ENCODE results near the gene C11orf52. TPM values are rescaled to one million over a fixed set of nuclear protein-coding genes. Genes with fewer than 3 reads are reported as not detected.

C11orf52 gene
- total and polyA plus RNA-seq, 4 donors = 4.2 to 10.9 (median 7.4) TPM

DNA sequence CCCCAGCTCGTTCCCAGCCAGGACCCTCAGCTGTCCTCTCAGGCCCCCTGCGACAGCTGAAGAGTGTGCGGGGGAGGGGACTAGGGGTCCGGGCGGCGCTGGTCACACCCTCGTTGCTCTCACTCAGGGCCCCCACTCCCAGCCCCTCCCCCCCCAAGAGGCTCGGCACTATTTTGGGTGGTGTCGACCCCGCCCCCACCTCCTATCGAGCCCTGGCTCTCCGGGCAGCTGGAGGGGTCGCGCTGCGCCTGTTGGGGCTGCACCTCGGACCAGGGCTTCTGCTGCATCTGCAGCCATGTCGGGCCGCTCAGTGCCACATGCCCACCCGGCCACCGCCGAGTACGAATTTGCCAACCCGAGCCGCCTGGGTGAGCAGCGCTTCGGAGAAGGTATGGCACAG is 6.2 kb upstream of the C11orf52 start, which contains the start of gene HSPB2:
HSPB2 (plus strand) TSS at position 200 of the 400 bp plus-strand sequence; CDS start at position 296, 96 bp downstream.
- H3K36me3 ChIP-seq (ENCODE audit: control insufficient read depth in 4 of 4, insufficient read depth in 3 of 4, low read depth in 1 of 4, low read length in 3 of 4) = no peaks in the 10 kb centered on the region
- no peaks in the 10 kb centered on the region for H3K4me1 ChIP-seq (ENCODE audit: control insufficient read depth in 4 of 4, insufficient read depth in 4 of 4, low read length in 3 of 4)
- peak within 1 kb of the TSS in 1 of 3 donors; percentile 11 for H3K4me3 ChIP-seq (ENCODE audit: low read depth in 1 of 3, low read length in 3 of 3)
- H3K27ac ChIP-seq (ENCODE audit: low read depth in 1 of 2, low read length in 2 of 2) = peak within 1 kb of the TSS; percentile 50 to 74
- H3K9me3 ChIP-seq (ENCODE audit: control insufficient read depth in 4 of 4, low read length in 3 of 4) = no peaks in the 10 kb centered on the region
- H3K9ac ChIP-seq (ENCODE audit: low read depth in 1 of 2, low read length in 2 of 2) = no peak within 1 kb of the TSS
- WGBS = 29% methylated on average over 26 of the region's 26 CpGs
- no peaks in the 10 kb centered on the region for H3K27me3 ChIP-seq (ENCODE audit: control insufficient read depth in 4 of 4, insufficient read depth in 4 of 4, low read length in 3 of 4)
- TF ChIP-seq NR2F2 (IDR thresholded peaks at IDR 0.05) (no peak), YY1 (IDR thresholded peaks at IDR 0.05) (no peak), JUND (IDR thresholded peaks at IDR 0.05) (no peak), SP1 (IDR thresholded peaks at IDR 0.05) (no peak), CTCF (IDR thresholded peaks at IDR 0.05; ENCODE audit: low read depth, low read length, missing input control) (no peak), REST (IDR thresholded peaks at IDR 0.05) (no peak), GABPA (IDR thresholded peaks at IDR 0.05 in 1 of 2, conservative IDR thresholded peaks at IDR 0.05 in 1 of 2) (no peak), TAF1 (conservative IDR thresholded peaks at IDR 0.05) (no peak), RAD21 (IDR thresholded peaks at IDR 0.05) (no peak), EGR1 (IDR thresholded peaks at IDR 0.05; ENCODE audit: low read depth in 2 of 2) (no peak), HNF4A (conservative IDR thresholded peaks at IDR 0.05) (no peak), HNF4G (IDR thresholded peaks at IDR 0.05) (no peak), RXRA (IDR thresholded peaks at IDR 0.05) (no peak), FOXA2 (IDR thresholded peaks at IDR 0.05) (no peak)
- TF ChIP-seq, protein P1, sequence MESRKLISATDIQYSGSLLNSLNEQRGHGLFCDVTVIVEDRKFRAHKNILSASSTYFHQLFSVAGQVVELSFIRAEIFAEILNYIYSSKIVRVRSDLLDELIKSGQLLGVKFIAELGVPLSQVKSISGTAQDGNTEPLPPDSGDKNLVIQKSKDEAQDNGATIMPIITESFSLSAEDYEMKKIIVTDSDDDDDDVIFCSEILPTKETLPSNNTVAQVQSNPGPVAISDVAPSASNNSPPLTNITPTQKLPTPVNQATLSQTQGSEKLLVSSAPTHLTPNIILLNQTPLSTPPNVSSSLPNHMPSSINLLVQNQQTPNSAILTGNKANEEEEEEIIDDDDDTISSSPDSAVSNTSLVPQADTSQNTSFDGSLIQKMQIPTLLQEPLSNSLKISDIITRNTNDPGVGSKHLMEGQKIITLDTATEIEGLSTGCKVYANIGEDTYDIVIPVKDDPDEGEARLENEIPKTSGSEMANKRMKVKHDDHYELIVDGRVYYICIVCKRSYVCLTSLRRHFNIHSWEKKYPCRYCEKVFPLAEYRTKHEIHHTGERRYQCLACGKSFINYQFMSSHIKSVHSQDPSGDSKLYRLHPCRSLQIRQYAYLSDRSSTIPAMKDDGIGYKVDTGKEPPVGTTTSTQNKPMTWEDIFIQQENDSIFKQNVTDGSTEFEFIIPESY (IDR thresholded peaks at IDR 0.05) = no peak
- TF ChIP-seq, protein P2, sequence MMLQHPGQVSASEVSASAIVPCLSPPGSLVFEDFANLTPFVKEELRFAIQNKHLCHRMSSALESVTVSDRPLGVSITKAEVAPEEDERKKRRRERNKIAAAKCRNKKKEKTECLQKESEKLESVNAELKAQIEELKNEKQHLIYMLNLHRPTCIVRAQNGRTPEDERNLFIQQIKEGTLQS (IDR thresholded peaks at IDR 0.05) = no peak
- TF ChIP-seq, protein P3, sequence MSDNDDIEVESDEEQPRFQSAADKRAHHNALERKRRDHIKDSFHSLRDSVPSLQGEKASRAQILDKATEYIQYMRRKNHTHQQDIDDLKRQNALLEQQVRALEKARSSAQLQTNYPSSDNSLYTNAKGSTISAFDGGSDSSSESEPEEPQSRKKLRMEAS (IDR thresholded peaks at IDR 0.05) = no peak
- no peak for DNase-seq (ENCODE audit: low spot score)
